ENCODE data around the gene FRG1. TPM values are rescaled to one million over a fixed set of nuclear protein-coding genes. Genes with fewer than 3 reads are reported as not detected.
A peak's percentile ranks its signal among the peaks of the same experiment; 100 is the strongest.
"Not testable (repeated sequence)": the region's sequence is repeated elsewhere in the genome, so short reads cannot be mapped to it uniquely, and the experiment has no call there.

The FRG1 gene
- total RNA-seq = 10 to 100 TPM; 38.0 to 52.3 (median 47.3) TPM
- 10 to 100 TPM; 31.2 to 39.3 (median 34.9) TPM for polyA plus RNA-seq

DNA sequence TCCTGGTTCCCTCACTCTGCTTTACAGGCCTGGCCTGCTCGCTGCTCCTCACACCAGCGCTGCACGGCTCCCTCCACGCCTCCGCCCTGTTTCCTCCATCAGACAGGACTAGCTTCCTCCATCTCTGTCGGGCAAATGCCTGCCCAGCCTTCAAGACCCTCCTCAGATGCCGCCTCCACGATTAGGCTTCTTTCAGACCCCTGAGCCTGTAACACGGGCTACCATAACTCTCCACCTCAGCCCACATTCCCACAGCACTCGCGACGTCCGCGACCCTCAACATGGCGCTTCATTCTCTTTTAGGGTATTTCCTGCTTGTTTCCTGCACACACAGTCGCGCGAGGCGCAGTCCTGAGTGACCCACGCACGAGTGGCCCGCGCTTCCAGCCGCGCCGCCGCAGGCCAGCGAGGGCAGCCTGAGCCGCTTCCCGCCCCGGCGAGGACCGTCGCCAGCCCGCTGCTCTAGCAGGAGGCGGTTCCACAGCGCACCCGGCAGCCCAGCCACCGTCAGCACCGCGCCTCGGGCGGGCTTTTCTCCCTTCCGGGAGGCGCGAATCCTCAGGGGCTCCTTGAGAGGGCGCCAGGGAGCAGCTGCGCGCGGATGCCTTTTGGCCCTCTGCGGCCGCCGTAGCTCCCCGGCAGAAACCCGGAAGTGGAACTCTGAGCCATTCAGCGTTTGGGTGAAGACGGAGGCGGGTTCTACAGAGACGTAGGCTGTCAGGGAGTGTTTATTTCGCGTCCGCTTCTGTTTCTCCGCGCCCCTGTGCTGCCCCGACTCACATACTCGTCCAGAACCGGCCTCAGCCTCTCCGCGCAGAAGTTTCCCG lies at the start of gene FRG1:
FRG1 (plus strand) TSS at position 695 of the 827 bp plus-strand sequence. CDS start 138 bp downstream, outside the sequence.
- intact Hi-C loops (cut with DNase I) = no loop called here
- Histone ChIP-seq H3K36me3 (peaks cover 0 to 12% (median 0%) of the 10 kb centered on the region in 4 donors), H3K27ac (peak within 1 kb of the TSS; percentile 83 to 93 (median 89)), H3K4me1 (peaks cover 0 to 20% (median 15%) of the 10 kb centered on the region in 4 donors), H3K9me3 (no peaks in the 10 kb centered on the region), H3K4me3 (peak within 1 kb of the TSS; percentile 69 to 94 (median 84)), H3K27me3 (no peaks in the 10 kb centered on the region)
- TF ChIP-seq, protein P1, sequence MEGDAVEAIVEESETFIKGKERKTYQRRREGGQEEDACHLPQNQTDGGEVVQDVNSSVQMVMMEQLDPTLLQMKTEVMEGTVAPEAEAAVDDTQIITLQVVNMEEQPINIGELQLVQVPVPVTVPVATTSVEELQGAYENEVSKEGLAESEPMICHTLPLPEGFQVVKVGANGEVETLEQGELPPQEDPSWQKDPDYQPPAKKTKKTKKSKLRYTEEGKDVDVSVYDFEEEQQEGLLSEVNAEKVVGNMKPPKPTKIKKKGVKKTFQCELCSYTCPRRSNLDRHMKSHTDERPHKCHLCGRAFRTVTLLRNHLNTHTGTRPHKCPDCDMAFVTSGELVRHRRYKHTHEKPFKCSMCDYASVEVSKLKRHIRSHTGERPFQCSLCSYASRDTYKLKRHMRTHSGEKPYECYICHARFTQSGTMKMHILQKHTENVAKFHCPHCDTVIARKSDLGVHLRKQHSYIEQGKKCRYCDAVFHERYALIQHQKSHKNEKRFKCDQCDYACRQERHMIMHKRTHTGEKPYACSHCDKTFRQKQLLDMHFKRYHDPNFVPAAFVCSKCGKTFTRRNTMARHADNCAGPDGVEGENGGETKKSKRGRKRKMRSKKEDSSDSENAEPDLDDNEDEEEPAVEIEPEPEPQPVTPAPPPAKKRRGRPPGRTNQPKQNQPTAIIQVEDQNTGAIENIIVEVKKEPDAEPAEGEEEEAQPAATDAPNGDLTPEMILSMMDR (IDR thresholded peaks at IDR 0.05) = peak; percentile 68 to 92 (median 78)
- TF ChIP-seq POLR2A (IDR thresholded peaks at IDR 0.05) = peak in 1 of 2 donors; percentile 13
- TF ChIP-seq EP300 (IDR thresholded peaks at IDR 0.05) = peak in 1 of 4 donors; percentile 51
- TF ChIP-seq POLR2AphosphoS5 (IDR thresholded peaks at IDR 0.05) = peak; percentile 62 to 82 (median 78)
- 4% methylated on average over 70 of the region's 70 CpGs for WGBS, 2 donors
- DNase-seq = peak; percentile 97

DNA sequence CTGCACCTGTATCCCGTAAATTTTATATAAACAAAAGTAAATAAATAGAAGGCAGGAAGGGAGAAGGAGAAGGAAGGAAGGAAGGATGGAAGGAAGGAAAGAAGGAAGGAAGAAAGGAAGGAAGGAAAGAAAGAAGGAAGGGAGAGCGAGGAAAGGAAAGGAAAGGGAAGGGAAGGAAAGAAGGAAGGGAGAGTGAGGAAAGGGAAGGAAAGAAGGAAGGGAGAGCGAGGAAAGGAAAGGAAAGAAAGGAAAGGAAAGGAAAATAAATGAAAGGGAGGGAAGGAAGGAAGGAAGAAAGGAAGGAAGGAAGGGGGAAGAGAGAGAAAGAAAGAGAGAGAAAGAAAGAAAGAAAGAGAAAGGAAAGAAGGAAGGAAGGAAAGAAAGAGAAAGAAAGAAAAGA lies 43.0 kb upstream of the FRG1 start:
- no peak overlapping the region for H3K27ac ChIP-seq
- WGBS, 2 donors = 83 to 90% methylated on average over 3 of the region's 3 CpGs
- DNase-seq = no peak
- TF ChIP-seq, protein P1 (IDR thresholded peaks at IDR 0.05) = no peak
- TF ChIP-seq POLR2A (IDR thresholded peaks at IDR 0.05) (no peak), POLR2AphosphoS5 (IDR thresholded peaks at IDR 0.05) (no peak), EP300 (IDR thresholded peaks at IDR 0.05) (no peak)
- no peak overlapping the region for H3K4me3 ChIP-seq
- H3K27me3 ChIP-seq = no peaks in the 10 kb centered on the region
- H3K36me3 ChIP-seq = no peaks in the 10 kb centered on the region
- H3K9me3 ChIP-seq = no peaks in the 10 kb centered on the region
- intact Hi-C loops (cut with DNase I) = no loop called here
- no peaks in the 10 kb centered on the region for H3K4me1 ChIP-seq

DNA sequence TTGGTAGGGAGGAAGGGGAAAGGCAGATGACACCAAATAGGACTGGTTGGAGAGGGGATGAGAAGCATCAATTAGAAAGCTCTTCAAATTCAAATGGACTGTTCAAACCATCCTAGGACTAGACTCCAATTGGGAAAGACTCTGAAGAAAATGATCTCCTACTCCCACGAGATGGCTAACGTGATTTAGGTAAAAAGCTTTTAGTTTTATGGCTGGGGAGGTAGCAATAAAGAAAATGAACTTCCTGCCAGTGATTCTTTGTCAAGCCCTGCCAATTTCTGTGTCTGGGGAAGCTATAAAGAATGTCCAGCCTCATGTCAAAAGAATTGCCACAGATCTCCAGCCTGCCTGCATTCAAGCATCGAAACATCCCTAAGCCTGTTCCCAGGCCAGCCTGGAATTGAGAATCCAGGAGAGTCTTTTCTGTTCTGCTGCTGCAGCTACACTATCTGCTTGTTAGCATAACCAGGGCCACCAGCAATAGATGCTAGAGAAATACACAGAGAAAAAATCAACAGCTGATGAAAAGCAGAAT lies 41.1 kb upstream of the FRG1 start:
- H3K4me1 ChIP-seq; H3K4me3 ChIP-seq; H3K27ac ChIP-seq; H3K36me3 ChIP-seq; H3K9me3 ChIP-seq; DNase-seq; H3K27me3 ChIP-seq; intact Hi-C loops (cut with DNase I): not testable (repeated sequence)
- WGBS, 2 donors = 31 to 49% methylated on average over 3 of the region's 3 CpGs

DNA sequence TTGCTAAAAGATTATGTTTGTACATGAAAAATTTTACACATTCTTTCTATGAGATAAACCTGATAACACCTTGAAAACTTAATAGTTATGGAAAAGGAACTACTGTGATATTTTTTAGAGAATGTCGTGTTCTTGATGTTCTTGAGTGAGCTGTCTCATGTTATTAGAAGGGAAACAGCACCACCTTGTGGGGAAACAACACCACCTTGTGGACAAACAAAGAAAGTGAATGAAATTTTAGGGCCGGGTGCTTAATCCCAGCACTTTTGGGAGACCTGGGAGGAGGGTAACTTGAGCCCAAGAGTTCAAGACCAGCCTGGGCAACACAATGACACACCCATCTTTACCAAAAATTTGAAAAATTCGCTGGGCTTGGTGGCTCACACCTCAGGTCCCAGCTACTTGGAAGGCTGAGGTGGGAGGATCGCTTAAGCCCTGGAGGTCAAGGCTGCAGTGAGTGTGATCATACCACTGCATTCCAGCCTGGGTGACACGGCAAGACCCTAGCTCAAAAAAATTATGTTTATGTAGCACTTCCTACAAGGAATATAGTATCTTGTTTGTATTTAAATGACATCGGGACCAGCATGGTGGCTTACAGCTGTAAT lies 36.1 kb upstream of the FRG1 start:
- TF ChIP-seq, protein P1 (IDR thresholded peaks at IDR 0.05) = peak in 3 of 4 experiments; percentile 45 to 61 (median 54)
- H3K27me3 ChIP-seq; H3K36me3 ChIP-seq; H3K4me3 ChIP-seq; DNase-seq; H3K9me3 ChIP-seq; H3K4me1 ChIP-seq; intact Hi-C loops (cut with DNase I); H3K27ac ChIP-seq: not testable (repeated sequence)
- WGBS, 2 donors = 29 to 39% methylated on average over 6 of the region's 6 CpGs

DNA sequence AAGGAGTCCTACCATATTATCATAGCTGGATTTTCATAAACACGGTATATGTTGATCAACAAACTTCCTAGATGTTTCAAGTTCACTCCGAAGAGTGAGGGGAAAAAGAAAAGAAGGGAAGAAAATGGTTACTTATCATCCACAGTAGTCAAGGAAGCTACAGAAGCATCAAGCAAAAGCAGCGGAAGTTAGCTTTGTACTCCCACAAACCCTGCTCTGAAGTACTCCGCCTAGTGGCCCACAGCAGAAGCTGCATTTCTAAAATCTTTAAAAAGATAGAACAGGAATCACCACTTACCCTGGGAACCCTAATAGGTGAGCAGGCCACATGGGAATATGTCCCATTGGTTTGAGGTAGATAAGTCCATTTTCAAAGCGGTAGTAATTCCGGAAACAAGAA lies 28.5 kb upstream of the FRG1 start:
- H3K27me3 ChIP-seq = no peaks in the 10 kb centered on the region
- TF ChIP-seq, protein P1 (IDR thresholded peaks at IDR 0.05) = no peak
- TF ChIP-seq POLR2A (IDR thresholded peaks at IDR 0.05) (no peak), POLR2AphosphoS5 (IDR thresholded peaks at IDR 0.05) (no peak), EP300 (IDR thresholded peaks at IDR 0.05) (no peak)
- intact Hi-C loops (cut with DNase I) = no loop called here
- H3K36me3 ChIP-seq = no peaks in the 10 kb centered on the region
- H3K4me1 ChIP-seq = no peaks in the 10 kb centered on the region
- no peaks in the 10 kb centered on the region for H3K9me3 ChIP-seq
- H3K27ac ChIP-seq = no peak overlapping the region
- 62 to 70% methylated on average over 6 of the region's 6 CpGs for WGBS, 2 donors
- H3K4me3 ChIP-seq = no peak overlapping the region
- DNase-seq = no peak
